Stimulated activated naive B cell treated with anti-CD40 and anti-IgM and Interleukin-4, amounts not matched to agents 10 μg/mL and 1 μg/mL and 100 μg/mL, for 72 hours (primary cell): ENCODE data around the gene ZDHHC24.
A peak's percentile ranks its signal among the peaks of the same experiment; 100 is the strongest.

Source experiments
- ATAC-seq, 2 donors: fragments of 150-1000 bp; cut with Tn5 transposase; replicated peaks; 2 replicates each; pipeline ENCODE4 v1.10.0; 2021; ENCODE audit warnings: moderate library complexity in 1 of 2
- DNase-seq: peaks from one replicate; pipeline ENCODE4 v3.0.0; 2021
- H3K27ac Mint-ChIP-seq: one replicate; pipeline ENCODE4 v1.8.0; 2022; ENCODE audit warnings: mild to moderate bottlenecking, mixed read lengths
- H3K27me3 Mint-ChIP-seq, 2 donors: one replicate each; pipeline ENCODE4 v1.8.0; 2022; ENCODE audit warnings: mixed read lengths in 2 of 2
- H3K36me3 Mint-ChIP-seq, 2 donors: one replicate each; pipeline ENCODE4 v1.8.0; 2022; ENCODE audit warnings: mixed read lengths in 2 of 2, mild to moderate bottlenecking in 1 of 2
- H3K4me1 Mint-ChIP-seq, 2 donors: one replicate each; pipeline ENCODE4 v1.8.0; 2022; ENCODE audit warnings: mixed read lengths in 2 of 2, mild to moderate bottlenecking in 1 of 2
- H3K4me3 Mint-ChIP-seq, 2 donors: one replicate each; pipeline ENCODE4 v1.8.0; 2022; ENCODE audit warnings: mild to moderate bottlenecking in 2 of 2, mixed read lengths in 2 of 2, moderate library complexity in 1 of 2
- H3K9me3 Mint-ChIP-seq, 2 donors: one replicate each; pipeline ENCODE4 v1.8.0; 2022; ENCODE audit warnings: mixed read lengths in 2 of 2, mild to moderate bottlenecking in 1 of 2

Gene ZDHHC24

DNA sequence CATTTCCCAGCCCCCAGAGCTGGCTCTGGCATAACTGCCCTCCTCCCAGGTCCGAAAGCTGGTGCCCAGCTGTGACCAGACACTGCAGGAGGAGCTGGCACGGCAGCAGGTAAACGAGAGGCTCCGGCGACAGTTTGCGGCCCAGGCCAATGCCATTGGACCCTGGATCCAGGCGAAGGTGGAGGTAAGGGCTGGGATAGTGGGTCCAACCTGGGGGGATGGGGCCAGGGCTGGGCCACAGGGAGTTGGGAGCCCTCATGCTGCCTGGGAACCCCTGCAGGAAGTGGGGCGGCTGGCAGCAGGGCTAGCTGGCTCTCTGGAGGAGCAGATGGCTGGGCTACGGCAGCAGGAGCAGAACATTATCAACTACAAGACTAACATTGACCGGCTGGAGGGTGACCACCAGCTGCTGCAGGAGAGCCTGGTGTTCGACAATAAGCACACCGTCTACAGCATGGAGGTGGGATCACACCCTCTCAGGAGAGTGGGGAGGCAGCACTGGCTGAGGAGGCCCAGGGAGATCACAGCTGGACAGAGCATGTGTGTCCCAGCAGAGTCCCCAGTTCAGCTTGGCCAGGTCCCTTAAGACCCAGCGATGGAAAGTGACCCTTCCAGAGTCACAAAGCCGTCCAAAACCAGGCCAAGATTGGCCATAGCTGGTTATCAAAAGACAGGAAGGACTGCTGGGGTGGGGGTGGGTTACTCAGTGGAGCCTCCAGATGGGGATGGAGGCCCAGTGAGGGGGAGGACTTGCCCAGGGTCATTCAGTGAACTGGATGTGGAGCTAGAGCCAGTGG, 15.5 kb upstream of the ZDHHC24 start:
- H3K4me3 Mint-ChIP-seq: no peak overlapping the region
- no peak overlapping the region for H3K27ac Mint-ChIP-seq
- ATAC-seq (no peak), DNase-seq (no peak)
- no peaks in the 10 kb centered on the region for H3K9me3 Mint-ChIP-seq
- H3K36me3 Mint-ChIP-seq: no peaks in the 10 kb centered on the region
- H3K4me1 Mint-ChIP-seq: peaks cover 3 to 10% of the 10 kb centered on the region in 2 donors
- peaks cover 25 to 42% of the 10 kb centered on the region in 2 donors for H3K27me3 Mint-ChIP-seq

DNA sequence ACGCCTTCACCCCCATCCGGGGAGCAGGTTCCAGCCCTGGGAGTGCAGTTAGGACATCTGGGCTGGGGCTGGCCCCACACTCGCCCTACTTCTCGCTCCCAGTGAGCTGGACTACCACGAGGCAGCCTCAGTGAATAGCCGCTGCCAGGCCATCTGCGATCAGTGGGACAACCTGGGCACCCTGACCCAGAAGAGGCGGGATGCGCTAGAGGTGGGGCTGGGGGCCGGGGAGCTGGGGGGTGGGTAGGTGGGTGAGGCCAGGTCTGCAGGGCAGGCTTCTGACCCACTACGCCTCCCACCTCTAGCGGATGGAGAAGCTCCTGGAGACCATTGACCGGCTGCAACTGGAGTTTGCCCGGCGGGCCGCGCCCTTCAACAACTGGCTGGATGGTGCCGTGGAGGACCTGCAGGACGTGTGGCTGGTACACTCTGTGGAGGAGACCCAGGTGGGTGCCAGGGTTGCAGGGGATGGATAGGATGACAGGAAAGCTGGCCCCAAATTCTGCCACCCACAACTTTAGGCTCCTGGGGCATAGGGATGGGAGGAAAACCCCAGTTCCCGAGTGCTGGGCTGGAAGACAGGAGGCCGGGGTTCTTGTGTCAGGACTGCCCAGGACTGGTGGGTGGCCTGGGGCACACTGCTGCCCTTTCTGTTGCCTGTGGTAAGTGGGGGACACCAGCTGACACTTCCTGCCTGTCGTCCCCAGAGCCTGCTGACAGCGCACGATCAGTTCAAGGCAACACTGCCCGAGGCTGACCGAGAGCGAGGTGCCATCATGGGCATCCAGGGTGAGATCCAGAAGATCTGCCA, 14.2 kb upstream of the ZDHHC24 start:
- Mint-ChIP-seq H3K4me3 (no peak overlapping the region), H3K36me3 (no peaks in the 10 kb centered on the region)

DNA sequence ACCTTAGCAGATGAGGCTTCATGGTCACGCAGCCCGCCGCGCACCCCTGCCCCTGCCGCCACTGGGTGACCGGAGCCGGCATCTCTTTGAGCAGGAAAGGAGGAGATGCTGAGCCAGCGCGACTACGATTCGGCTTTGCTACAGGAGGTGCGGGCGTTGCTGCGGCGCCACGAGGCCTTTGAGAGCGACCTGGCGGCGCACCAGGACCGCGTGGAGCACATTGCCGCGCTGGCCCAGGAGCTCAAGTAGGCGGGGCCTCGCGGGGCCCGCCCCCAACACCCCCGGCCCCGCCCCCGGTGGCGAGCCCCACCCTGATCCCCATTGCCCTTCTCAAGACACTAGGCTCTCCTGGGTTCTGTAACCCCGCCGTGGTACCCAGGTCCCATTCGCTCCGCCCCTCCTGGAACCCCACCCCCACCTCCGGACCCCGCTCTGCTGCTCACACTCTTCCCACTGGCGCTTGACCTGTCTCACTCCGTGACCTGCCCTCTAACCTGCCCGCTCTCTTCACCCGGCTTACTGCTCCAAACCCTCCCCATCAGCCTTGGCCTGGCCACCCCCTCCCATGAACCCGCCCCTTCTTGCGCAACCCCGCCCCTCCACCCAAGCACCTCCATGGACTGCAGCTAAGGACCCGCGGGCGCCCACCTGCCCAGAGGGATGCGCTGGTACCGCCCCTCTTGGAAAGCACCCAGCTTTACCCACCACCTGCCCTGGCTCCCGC, 13.5 kb upstream of the ZDHHC24 start:
- peak; percentile 51 to 61 for ATAC-seq
- Mint-ChIP-seq H3K9me3 (no peaks in the 10 kb centered on the region), H3K36me3 (no peaks in the 10 kb centered on the region), H3K27me3 (peaks cover 30 to 45% of the 10 kb centered on the region in 2 donors), H3K4me1 (peaks cover 3 to 10% of the 10 kb centered on the region in 2 donors), H3K4me3 (peak overlapping the region in 1 of 2 donors; percentile 11), H3K27ac (no peak overlapping the region)
- no peak for DNase-seq

More for the DNA sequence above, 14.2 kb upstream of the ZDHHC24 start:
- Mint-ChIP-seq H3K9me3 (no peaks in the 10 kb centered on the region), H3K4me1 (peaks cover 3 to 10% of the 10 kb centered on the region in 2 donors), H3K27ac (no peak overlapping the region), H3K27me3 (peaks cover 30 to 44% of the 10 kb centered on the region in 2 donors)
- ATAC-seq (no peak), DNase-seq (no peak)

DNA sequence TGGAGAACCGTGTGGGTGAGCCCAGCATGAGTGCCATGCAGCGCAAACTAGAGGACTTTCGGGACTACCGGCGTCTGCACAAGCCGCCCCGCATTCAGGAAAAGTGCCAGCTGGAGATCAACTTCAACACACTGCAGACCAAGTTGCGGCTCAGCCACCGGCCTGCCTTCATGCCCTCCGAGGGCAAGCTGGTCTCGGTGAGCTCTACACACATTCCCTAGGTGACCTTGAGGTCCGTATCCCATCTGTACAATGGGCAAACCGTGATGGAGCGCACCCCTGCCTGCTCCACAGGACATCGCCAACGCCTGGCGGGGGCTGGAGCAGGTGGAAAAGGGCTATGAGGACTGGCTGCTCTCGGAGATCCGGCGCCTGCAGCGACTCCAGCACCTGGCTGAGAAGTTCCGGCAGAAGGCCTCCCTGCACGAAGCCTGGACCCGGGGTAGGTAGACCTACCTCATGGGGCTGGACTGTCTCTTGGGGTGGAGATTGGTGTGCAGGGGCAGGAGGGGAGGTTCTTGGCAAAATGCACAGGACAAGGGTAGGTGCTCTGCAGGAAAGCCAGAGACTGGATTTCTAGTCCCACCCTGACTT, 12.0 kb upstream of the ZDHHC24 start:
- ATAC-seq: no peak
- DNase-seq: no peak
- no peaks in the 10 kb centered on the region for H3K9me3 Mint-ChIP-seq
- H3K4me1 Mint-ChIP-seq: peaks cover 3 to 10% of the 10 kb centered on the region in 2 donors
- no peak overlapping the region for H3K27ac Mint-ChIP-seq
- no peaks in the 10 kb centered on the region for H3K36me3 Mint-ChIP-seq
- H3K27me3 Mint-ChIP-seq: peaks cover 30 to 45% of the 10 kb centered on the region in 2 donors
- H3K4me3 Mint-ChIP-seq: no peak overlapping the region

DNA sequence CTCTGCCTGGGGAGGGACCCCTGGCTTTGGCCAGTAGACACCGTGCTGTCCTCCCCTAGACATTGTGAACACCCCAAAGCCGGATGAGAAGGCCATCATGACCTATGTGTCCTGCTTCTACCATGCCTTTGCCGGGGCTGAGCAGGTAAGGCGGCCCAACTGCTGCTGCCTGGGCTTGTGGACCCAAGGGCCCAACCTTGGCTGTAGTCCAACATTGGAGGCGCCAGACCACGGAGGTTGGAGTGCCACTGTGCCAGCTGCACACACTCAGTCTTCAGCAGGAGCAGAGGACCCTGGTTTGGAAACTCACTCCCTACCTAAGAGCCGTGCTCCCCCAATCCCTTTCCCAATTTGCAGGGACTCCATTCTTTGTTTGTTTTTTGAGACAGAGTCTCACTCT, 10.2 kb upstream of the ZDHHC24 start:
- Mint-ChIP-seq H3K27ac (no peak overlapping the region), H3K36me3 (no peaks in the 10 kb centered on the region), H3K27me3 (peaks cover 30 to 45% of the 10 kb centered on the region in 2 donors), H3K4me3 (no peak overlapping the region), H3K9me3 (no peaks in the 10 kb centered on the region), H3K4me1 (peaks cover 3 to 10% of the 10 kb centered on the region in 2 donors)
- DNase-seq: no peak
- ATAC-seq: no peak

DNA sequence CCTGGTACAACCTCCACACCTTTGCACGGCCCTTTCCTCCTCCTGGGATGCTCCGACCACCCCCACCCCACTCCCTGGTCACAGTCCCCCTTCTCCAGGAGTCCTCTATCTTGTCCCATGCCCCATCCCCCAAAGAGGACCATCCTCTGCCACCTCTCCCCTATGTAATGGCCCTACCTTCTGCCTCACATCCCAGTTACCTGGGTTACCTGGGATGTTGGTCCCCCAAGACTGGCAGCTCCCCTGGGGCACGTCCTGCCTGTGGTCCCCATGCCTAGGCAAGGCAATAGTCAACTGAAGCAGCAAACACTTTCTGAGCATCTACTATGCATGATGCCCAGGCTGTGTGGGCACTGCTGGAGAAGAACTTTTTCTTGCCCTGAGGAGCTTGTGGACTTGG, 9.6 kb upstream of the ZDHHC24 start:
- DNase-seq: no peak

DNA sequence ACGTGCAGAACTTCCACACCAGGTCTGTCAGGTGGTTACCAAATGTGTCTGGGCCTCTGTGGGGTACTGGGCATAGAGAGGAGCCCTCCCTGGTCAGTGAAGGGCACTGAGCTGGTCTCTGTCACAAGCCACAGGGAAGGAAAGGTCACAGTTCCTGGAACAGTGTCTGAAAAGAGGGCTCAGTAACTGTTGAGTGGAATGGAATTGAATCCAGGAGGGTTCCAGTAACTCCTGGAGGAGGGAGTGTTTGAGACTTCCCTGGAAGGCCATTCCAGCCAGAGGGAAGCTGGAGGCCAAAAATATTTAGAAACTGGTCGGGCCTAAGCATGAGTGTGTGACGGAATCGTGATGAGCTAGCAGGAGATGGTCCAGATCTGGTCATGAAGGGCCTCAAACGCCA, 8.8 kb upstream of the ZDHHC24 start:
- ATAC-seq (no peak), DNase-seq (no peak)
- Mint-ChIP-seq H3K9me3 (no peaks in the 10 kb centered on the region), H3K27ac (no peak overlapping the region), H3K36me3 (no peaks in the 10 kb centered on the region), H3K27me3 (peaks cover 26 to 35% of the 10 kb centered on the region in 2 donors), H3K4me3 (no peak overlapping the region), H3K4me1 (peaks cover 3 to 10% of the 10 kb centered on the region in 2 donors)

More for the DNA sequence above, 9.6 kb upstream of the ZDHHC24 start:
- Mint-ChIP-seq H3K4me1 (peaks cover 3 to 10% of the 10 kb centered on the region in 2 donors), H3K27me3 (peaks cover 30 to 44% of the 10 kb centered on the region in 2 donors), H3K36me3 (no peaks in the 10 kb centered on the region), H3K27ac (peak overlapping the region; percentile 66), H3K4me3 (no peak overlapping the region), H3K9me3 (no peaks in the 10 kb centered on the region)
- no peak for ATAC-seq

DNA sequence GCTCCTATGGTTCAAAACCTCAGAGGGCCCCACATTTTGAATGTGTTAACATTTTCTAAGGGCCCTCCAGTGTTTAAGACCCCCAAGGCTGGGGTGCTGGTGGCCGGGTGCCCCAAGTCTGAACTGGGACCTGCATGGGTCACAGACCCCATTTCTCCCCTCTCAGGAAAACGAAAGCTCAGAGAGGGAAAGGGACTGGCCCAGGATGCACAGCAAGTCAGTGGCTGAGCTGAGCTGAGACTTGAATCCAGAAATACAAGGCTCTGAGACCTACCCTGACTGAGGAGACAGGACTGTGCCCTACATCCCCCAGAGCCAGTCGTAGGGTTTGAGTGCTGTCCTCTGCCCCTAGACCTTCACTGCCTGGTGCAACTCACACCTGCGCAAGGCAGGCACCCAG, 5.0 kb upstream of the ZDHHC24 start:
- no peak for DNase-seq
- Mint-ChIP-seq H3K27me3 (peaks cover 5 to 8% of the 10 kb centered on the region in 2 donors), H3K9me3 (no peaks in the 10 kb centered on the region), H3K36me3 (no peaks in the 10 kb centered on the region), H3K4me3 (no peak overlapping the region), H3K27ac (no peak overlapping the region), H3K4me1 (peaks cover 0 to 6% of the 10 kb centered on the region in 2 donors)
- no peak for ATAC-seq

DNA sequence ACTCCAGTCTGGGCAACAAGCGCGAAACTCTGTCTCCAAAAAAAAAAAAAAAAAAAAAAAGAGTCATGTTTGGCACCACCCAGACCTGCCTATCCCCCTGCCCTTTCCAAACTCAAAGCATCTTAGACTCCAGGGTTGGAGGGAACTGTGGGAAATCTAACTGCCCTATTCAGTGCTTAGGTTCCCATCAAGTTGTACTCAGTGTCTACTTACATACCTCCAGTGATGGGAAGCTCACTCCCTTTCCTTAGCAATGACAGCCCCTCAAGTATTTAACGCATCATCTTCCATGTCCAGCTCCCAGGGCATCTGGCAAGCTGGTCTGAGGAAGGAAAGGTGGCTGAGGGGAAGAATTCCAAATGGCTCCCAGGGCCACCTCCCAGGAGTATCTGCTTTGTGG, 3.8 kb upstream of the ZDHHC24 start:
- no peaks in the 10 kb centered on the region for H3K9me3 Mint-ChIP-seq
- H3K27me3 Mint-ChIP-seq: no peaks in the 10 kb centered on the region
- H3K4me1 Mint-ChIP-seq: peaks cover 3 to 11% of the 10 kb centered on the region in 2 donors
- DNase-seq (no peak), ATAC-seq (no peak)
- no peak overlapping the region for H3K4me3 Mint-ChIP-seq
- no peaks in the 10 kb centered on the region for H3K36me3 Mint-ChIP-seq
- H3K27ac Mint-ChIP-seq: no peak overlapping the region

DNA sequence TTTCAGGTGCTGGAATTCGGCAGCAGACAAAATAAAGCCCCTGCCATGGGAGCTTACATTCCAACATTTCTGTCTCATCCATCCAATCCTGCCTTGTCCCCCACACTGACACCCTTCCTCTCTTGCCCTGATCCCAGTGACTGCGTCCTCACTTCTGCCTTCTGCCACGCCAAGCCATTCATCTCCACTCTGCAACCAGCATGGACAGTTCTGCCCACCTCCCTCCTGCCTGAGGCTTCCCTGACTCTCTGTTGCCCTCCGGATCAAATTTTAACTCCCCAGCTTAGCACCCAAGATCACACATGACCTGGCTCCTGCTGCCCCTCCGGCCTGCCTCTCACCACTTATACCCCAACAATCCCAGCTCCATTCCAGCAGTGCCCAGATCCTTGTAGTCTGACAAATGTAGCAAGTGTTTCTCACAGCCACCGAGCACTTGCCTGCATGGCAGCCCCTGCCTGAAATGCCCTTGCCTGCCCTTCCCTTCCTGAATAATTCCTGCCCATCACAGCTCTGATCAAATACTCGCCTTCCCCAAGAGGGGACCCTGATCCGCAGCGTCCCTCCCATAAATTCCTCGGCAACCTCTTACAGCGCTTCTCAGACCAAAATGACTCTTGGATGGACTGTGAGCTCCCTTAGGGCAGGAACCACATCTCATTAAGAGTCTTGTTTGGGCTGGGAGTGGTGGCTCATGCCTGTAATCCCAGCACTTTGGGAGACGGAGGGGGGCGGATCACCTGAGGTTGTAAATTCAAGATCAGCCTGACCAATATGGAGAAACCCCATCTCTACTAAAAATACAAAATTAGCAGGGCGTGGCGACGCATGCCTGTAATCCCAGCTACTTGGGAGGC, 3.2 kb upstream of the ZDHHC24 start:
- H3K9me3 Mint-ChIP-seq: no peaks in the 10 kb centered on the region
- ATAC-seq: no peak
- H3K27me3 Mint-ChIP-seq: no peaks in the 10 kb centered on the region
- peaks cover 8 to 17% of the 10 kb centered on the region in 2 donors for H3K4me1 Mint-ChIP-seq
- H3K27ac Mint-ChIP-seq: no peak overlapping the region
- no peak for DNase-seq
- no peaks in the 10 kb centered on the region for H3K36me3 Mint-ChIP-seq
- H3K4me3 Mint-ChIP-seq: no peak overlapping the region

DNA sequence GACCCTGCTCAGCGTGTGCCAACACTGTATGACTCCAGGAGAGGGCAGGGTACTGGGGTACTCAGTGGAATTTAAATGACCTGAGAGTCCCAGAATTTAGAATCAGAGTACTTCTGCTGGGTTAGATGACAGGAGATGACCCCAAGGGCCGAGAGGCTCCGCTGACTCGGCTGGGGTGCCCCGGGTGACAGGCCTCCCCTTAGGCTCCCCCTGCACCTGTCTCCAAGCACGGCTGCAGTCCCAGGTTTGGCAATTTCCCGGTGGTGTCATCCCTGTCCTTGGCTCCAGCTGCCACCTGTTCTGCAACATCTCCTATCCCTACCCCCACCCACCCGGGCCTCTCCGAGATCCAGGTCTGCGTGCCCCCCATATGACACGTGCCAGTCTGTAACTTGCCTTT, 2.2 kb upstream of the ZDHHC24 start:
- Mint-ChIP-seq H3K9me3 (no peaks in the 10 kb centered on the region), H3K4me1 (peaks cover 16 to 27% of the 10 kb centered on the region in 2 donors), H3K27me3 (no peaks in the 10 kb centered on the region), H3K36me3 (peaks cover 3 to 5% of the 10 kb centered on the region in 2 donors), H3K27ac (no peak overlapping the region), H3K4me3 (no peak overlapping the region)
- DNase-seq (no peak), ATAC-seq (no peak)

DNA sequence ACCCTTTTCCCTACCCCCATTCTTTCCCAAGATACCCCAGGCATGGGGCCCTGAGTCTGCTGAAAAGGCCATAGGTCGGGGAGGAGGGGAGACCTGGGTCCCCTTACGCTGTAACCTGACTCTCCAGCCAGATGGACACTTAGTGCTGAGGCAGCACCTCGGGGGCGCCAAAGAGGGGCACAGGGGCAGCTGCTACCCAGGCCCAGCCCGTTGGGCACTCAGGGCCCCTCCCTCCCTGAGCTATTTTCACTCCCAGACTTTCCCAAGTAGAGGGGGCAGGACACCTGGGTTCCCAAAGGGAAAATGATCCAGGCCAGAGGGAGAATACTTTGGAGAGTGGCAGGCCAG, 1.8 kb upstream of the ZDHHC24 start:
- Mint-ChIP-seq H3K9me3 (no peaks in the 10 kb centered on the region), H3K36me3 (peaks cover 3 to 9% of the 10 kb centered on the region in 2 donors), H3K4me1 (peaks cover 19 to 30% of the 10 kb centered on the region in 2 donors), H3K4me3 (no peak overlapping the region), H3K27ac (no peak overlapping the region), H3K27me3 (no peaks in the 10 kb centered on the region)
- ATAC-seq (no peak), DNase-seq (no peak)

DNA sequence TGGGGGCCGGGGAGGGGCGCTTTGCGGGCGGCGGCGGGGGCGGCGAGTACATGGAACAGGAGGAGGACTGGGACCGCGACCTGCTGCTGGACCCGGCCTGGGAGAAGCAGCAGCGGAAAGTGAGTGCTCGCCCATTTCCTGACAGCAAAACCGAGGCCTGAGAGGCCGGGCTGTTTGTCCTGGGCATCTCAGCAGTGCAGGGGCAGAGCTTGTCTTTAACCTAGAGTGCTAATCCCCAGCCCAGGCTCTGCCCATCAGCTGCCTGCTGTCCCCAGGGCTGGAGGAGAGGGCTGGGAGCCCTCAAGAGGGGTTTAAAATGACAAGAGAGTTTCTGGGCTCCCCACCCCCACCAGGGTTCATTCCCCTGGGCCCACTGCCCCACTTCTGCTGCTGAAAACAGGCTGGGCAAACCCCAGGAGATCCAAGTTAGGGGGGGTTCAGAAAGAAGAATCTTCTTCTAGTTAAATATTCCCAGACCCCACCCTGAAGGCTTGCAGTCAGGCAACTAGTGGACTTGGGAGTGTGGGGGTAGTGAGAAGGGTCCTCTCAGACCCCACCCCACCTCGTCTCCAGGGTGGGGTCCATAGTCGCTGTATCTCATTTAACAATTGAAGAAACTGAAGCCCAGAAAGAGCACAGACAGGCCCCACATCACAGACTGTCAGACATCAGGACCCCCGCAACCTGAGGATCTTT, 1.3 kb upstream of the ZDHHC24 start:
- Mint-ChIP-seq H3K9me3 (no peaks in the 10 kb centered on the region), H3K36me3 (peaks cover 8 to 14% of the 10 kb centered on the region in 2 donors), H3K27ac (no peak overlapping the region), H3K4me3 (peak overlapping the region; percentile 79 to 86), H3K4me1 (peaks cover 24 to 35% of the 10 kb centered on the region in 2 donors), H3K27me3 (no peaks in the 10 kb centered on the region)
- ATAC-seq: no peak
- no peak for DNase-seq
